GM12891 (cell line): ENCODE measurements around the gene PDLIM3.

Source experiments
- POLR2A ChIP-seq: IDR thresholded peaks from 2 replicates; pipeline ENCODE4 v1.6.1; 2011; ENCODE audit warnings: low read depth, low read length, control low read depth
- TAF1 ChIP-seq: IDR thresholded peaks from 2 replicates; pipeline ENCODE4 v1.6.1; 2011; ENCODE audit warnings: low read depth, low read length, control low read depth

- TF ChIP-seq POLR2A (no peak), TAF1 (no peak)
Measured at GRCh38 chr4:185502386-185502785, 32.9 kb downstream of the PDLIM3 start.
